Stimulated activated CD4-positive, alpha-beta T cell treated with anti-CD3 and anti-CD28 coated beads, Interleukin-12 subunit alpha, Interleukin-12 subunit beta, amount 100 ng/mL, for 4 hours (primary cell): Measurements from ENCODE around the gene ONECUT3.
"Not testable (repeated sequence)": the region's sequence is repeated elsewhere in the genome, so short reads cannot be mapped to it uniquely, and the experiment has no call there.

Experiments used
- DNase-seq: peaks from one replicate; pipeline ENCODE4 v3.0.0-alpha.2; 2020

ONECUT3 gene

DNA sequence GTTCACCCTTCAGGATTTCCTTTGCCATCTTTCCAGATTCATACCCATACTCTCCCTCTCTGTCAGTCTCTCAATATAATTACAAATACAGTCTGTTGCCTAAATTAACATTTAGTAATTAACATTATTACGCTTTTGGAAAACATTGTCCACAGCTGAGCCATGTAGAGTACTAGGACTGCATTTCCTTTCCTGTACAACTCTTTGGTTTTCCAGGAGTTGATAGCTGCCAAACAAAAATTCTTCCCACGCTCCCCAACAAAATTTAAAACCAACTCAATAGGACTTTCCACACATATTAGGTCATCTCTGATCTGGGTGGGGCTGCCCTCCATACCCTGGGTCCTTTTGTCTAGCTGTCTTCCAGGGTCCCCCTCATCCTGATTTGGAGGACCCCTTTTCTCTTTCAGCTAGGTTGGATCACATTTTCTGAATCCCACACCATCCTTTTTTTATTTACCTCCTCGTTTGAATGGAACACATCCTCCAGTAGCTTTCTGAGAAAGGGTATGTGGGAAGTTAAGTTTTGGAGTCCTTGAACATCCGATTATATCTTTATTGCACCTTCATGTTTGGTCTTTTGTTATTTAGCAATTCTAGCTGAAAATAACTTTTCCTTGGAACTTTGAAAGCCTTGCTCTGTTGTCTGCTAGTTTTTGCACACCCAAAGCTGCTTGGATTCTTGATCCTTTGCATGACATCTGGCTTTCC, 17.7 kb downstream of the ONECUT3 start:
- no peak for DNase-seq

DNA sequence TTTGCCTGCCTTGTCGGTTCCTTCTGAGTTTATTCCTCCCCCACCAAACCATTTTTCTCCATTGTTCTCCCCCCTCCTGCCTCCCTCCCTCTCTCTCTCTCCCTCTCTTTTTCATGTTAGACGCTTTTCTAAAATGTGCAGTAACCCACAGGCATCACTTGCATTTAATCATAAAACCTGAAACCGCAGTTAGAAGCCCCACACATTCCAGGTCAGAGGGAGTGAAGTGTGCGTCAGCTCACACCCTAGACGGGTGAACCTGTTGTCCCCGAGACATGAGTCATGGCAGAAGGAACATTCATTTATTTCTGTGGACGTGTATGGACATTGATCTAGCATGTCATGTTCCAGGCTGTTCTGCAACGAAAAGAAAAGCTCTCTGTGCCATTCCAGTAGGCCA, 19.9 kb downstream of the ONECUT3 start:
- DNase-seq: no peak

DNA sequence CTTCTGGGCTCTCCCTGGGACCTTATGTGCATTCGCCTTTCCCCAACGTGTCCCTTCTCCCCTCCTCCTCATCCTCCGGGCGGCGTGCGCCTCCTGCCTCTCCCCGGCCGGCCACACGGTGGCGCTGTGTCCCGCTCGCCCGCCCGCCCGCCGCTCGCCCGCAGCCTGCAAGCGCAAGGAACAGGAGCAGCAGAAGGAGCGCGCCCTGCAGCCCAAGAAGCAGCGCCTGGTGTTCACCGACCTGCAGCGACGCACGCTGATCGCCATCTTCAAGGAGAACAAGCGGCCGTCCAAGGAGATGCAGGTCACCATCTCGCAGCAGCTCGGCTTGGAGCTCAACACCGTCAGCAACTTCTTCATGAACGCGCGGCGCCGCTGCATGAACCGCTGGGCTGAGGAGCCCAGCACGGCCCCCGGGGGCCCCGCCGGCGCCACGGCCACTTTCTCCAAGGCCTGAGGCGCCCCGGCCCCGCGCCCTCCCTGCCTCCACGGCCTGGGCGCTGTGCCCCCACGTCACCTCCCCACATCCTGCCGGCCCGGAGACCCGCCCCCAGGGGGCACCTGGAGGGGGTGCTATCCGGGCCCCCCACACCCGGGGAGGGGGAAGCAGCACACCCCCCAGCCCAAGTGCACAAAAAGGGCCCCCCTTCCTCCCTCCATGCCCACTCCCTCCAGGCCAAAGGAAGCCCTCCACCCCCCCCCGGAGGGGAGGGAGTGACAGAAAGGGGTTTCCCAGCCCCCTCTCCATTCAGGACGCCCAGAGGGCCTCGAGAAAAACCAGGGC, 21.9 kb downstream of the ONECUT3 start:
- DNase-seq: peak; percentile 20

DNA sequence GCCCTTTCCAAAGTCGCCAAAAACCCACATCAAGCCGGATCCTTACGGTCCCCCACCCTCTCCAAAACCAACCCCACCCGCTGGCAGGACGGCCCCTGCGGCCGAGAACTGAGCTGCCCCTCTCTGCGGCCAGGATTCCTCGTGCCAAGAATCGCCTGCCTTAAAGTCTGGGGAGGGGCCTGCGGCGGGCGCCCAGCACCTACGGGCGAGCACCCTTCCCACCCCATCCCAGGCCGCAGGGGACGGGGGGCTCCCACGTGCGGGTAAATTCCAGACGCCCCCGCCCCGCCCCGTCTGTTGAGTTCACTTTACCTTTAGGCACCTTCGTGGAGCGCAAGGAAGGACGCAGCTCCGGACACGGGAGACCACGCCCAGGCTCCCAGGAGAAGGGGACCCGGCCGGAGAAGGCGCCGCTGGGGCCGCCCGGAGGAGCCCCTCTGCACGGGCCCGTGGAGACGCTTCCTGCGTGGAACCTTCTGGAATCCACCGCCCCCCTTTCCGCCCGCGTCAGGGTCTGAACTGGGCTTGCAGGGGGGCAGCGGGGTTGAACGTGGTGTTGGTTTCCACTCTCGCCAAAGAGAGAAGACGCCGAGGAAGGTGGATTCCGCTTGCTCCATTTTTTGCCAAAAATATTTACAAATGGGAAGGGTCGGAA, 22.8 kb downstream of the ONECUT3 start:
- no peak for DNase-seq

DNA sequence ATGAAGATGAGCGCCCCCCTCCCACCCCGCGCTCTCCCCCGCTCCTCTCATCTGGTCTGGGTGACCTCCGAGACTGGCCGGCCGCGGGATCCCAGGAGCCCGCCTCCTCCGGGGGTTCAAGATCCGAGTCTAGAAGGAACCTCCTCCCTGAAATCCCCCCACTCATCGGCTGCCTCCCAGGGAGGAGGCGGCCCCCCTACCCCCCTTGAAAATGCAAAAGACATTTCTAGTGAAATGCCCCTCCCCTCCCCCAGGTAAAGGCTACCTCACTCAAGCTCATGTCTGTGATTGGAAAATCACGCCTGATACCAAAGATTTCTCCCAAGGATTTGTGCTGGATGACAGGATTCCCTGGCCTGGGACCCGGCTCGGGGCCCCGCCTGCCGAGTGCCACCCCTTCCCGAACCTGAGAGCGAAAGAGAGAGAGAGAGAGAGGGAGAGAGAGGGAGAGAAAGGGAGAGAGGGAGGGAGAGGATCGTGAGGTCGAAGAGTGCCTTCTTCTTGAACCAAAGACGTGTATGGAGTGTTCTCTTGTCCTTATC, 23.4 kb downstream of the ONECUT3 start:
- DNase-seq: no peak

DNA sequence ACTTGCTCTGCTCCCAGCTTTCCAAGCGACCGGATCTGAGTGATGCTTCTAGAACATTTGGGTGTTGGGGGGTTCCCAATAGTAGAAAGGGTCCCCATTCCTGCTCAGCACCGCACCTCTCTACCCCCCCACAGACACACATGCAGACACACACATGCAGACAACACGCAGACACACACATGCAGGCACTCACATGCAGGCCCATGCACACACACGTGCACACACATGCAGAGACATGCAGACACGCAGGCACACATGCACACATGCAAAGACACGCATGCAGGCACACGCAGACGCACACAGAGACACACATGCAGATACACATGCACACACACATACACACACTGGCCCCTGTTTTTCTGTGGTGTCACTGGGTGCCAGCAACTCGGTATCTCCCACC, 23.8 kb downstream of the ONECUT3 start:
- no peak for DNase-seq

DNA sequence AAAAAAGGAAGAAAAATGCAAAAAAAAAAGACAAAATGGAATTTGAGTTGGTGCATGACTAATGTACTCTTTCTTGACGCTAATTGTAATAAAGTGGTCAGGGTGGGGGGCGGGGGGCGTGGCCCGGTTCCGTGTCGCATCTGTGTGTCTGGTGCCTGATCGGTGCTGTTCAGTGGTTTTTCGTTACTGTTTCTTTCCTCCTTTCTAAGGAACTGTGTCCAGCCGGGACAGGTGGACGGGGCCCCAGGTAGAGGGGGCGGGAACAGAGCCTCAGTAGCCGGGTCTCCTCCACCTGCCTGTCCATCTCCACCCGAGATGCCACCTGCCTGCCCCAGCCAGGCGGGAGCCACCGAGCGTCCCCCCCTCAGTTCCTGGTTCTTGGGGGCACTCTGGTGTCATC, 26.3 kb downstream of the ONECUT3 start:
- no peak for DNase-seq

DNA sequence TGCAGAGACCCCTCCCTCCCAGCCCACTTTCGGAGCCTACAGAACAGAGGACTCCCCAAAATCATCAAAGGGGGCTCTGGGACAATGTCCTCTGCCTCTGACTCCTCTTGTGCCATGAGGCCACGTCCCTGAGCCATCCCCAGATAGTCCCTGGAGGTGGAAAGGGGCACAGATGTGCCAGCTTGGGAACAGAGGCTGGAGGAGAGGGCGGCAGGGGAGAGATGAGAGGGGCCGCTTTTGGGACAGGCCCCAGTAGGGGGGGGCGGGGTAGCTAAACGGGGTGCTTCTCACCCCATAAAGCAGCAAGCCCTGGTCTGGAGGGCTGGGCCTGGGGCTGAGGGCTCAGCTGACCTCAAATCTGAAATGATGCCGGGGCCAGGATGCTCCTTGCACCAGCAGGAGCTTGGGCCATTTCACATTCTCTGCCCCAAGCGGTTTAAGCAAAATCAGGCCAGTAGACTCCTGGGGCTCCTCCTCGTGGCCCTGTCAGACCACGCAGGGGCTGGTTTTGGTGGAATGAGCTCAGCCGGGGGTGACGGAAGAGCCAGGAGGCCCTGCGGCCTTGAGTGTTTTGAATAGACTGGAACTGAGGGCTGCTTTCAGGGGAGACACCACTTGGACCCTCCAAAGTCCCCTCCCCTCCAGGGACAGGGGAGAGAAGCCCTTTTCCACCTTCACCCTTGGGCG, 27.1 kb downstream of the ONECUT3 start:
- no peak for DNase-seq

DNA sequence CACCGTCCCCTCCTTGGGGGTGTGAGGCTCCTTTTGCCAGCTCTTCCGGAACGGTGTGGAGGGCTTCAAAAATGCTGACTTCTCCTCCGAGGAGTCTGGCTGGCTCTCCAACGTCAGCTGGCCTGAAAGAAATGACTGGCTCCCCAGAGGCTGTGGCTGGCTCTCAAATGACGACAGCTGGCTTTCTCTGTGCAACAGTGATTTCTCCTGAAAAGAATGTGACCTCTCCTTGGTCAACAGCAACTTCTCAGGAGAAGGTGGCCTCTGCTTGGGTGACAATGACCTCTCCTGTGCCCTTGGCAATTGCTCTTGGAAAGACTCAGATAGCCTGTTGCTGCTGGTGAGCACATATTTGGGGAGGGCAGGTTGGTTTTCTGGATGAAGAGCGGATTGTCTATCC, 29.2 kb downstream of the ONECUT3 start:
- no peak for DNase-seq

DNA sequence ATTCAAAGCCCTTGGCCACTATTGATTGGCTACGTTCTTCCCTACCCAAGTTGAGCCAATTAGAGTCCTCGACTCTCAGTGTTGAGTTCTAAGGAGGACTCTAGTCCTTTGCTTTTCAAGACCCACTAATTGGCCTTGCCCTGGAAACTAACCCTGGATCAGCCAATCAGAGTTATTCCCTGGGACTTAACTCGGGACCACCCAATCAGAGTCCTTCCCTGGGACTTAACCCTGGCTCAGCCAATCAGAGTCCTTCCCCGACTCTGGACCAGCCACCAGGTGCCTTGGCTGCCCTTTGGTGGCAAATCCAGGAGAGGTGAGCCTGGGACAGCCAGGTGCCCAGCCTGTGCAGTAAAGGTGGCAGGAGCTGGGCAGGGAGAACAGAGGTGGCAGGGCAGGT, 30.0 kb downstream of the ONECUT3 start:
- DNase-seq: no peak

DNA sequence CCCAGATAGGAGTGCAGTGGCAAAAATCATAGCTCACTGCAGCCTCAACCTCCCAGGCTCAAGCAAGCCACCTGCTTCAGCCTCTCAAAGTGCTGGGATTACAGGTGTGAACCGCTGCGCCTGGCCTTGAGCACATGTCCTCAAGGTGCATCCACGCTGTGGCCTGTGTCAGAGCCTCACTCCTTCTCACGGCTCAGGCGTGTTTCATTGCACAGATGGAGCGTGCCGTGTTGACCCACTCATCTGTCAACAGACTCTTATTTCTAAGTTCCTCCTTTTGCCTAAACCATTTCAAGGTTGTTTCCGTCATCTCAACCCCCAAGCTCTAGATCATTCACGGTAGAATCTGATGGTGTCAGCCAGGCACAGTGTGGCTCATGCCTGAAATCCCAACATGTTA, 30.6 kb downstream of the ONECUT3 start:
- no peak for DNase-seq

DNA sequence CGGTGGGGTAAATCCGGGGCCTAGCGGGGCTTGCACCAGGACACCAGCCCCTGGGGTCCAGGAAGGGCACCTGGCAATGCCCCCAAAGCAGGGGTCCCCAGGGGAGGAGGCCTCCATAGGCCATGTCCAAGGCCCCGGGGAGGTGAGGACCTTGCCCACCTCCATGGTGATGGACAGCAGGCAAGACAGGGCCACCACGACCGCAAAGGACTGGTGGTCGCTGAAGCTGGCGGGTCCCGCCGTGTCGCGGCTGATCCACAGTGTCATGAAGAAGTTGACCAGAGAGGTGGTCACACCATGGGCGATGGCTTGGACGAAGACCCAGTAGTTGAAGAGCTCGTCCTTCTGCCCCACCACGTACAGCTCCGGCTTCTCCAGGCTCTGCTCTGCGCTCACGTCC, 32.0 kb downstream of the ONECUT3 start:
- no peak for DNase-seq

DNA sequence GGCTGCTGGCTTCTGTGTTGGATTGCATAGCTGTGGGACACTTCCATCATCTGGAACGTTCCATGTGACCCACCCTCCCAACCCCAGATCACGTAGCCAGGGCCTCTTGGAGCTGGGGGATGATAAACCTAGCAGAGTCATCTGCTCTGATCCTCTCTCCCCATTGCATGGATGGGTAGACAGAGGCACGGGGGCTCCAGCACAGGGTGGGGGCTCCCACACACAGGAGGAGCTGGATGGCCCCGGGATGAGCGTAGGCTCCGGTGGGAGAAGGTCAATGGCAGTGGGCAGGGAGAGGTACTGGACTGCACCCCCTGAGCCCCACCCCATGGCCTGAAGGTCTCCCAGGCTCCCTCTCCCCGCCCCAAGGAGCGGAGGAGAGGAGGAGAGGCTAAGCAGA, 33.4 kb downstream of the ONECUT3 start:
- no peak for DNase-seq

DNA sequence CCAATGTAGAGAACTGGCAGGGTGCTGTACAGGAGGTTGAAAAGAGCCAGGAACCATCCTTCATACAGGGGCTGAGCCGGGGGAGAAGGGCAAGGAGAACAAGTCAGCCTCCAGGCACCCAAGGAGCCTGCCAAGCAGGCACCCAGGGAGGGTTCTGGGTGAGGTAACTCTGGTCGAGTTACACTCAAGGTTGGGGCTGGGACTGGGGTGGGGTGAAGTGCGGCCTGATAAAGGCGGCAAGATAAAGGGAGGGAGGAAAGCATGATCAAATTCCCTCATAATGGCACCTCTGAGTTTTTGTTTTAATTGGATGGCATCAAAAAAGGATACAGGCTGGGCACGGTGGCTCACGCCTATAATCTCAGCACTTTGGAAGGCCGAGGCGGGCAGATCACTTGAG, 33.8 kb downstream of the ONECUT3 start:
- no peak for DNase-seq

DNA sequence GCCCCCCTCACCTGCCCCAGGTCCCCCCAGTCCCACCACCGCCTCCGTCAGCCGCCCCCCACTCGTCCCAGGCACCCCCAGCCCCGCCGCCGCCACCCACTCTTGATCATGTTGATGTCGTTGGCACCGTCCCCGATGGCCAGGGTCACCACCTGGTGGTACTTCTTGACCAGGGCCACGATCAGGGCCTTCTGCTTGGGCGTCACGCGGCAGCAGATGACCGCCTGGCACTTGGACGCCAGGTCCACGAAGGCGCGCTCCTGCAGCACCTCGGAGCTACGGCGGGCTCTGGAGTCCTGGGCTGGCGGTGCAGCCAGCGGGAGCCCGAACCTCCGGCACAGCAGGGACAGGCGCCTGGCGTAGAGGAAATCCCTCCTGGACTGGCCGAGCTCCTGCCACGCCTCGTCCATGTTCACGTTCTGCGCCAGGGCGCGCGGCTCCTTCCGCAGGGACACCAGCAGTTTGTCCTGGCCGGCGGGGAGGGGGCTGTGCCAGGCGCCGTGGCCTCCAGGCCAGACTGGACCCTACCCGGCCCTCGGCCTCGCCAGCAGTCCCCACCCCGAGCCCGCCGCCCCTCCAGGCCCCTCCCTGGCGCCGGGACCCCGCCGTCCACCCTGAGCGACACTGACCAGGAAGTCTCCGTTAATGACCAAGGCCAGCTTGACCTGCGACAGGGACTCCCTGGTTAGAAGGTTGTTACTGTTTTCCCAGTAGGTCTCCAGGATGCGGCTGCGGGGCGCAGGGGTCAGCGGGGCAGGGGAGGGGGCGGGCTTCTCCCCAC, 36.1 kb downstream of the ONECUT3 start:
- no peak for DNase-seq

DNA sequence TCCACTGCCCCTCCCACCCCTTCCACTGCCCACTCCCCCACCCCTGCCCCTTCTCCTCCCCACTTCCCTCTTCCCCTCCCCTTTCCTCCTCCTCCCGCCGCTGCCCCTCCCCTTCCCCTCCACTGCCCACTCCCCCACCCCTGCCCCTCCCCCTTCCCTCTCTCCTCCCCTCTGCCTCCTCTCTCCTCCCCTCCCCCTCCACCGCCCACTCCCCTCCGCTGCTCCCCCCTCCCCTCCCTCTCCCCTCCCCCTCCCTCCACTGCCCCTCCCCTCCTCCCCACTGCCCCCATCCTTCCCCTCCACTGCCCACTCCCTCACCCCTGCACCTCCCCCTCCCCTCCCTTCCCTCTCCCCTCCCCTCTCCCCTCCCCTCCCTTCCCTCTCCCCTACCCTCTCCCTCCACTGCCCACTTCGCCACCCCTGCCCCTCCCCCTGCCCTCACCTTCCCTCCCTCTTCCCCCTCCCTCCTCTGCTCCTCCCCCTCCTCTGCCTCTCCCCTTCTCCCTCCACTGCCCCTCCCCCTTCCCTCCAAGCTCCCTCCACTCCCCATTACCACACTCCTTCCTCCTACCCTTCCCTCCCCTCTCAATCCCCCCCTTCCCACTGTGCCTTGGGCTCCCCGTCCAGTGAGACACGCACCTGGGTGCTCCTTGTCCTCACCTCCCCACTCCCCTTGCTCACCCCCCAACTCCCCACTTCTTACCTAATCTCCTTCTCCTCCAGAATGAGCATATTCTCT, 36.9 kb downstream of the ONECUT3 start:
- no peak for DNase-seq

DNA sequence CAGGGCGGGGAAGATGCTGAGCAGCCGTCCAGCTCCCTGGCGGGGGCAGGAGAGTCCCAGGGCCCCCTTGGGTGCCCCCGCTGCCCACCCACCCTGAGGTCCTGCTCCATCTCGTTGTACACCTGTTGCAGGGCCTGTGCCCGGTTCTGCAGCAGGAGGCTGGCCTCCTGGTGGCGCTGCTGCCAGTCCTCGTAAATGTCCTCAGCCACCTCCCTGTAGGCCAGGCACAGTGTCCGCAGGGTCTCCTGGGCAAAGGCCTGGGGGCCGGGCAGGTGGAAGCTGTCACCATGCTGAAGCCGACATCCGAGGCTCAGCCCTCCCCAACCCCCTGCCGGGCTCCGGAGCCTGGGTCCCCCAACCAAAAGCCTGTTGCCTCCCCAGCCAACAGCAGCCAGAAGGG, 38.6 kb downstream of the ONECUT3 start:
- DNase-seq: no peak

DNA sequence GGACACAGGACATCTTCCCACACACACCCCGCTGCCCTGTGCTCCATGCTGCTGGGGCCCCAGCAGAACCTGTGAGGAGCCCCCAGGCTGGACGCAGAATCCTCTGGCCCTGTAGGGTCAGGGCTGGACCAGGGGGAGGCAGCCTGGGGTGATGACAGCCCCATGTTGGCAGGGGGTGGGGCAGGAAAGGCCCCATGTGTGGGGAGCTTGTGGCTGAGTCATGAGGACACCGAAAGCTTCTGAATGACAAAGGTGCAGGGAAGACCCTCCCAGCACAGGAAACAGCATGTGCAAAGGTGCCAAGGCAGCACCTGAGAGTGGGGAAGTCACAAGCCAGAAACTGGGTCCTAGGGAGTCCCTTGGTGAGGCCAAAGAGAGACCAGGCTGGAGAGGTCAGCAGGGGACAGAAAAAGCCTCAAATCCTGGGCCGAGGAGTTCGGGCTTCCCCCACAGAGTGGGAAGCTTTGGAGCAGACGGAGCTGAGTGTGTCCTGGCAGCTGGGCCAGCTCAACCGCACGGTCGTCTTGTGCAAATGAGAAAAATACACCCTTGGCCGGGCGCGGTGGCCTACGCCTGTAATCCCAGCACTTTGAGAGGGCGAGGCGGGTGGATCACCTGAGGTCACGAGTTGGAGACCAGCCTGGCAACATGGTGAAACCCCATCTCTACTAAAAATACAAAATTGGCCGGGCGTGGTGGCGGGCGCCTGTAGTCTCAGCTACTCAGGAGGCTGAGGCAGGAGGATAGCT, 41.3 kb downstream of the ONECUT3 start:
- no peak for DNase-seq

DNA sequence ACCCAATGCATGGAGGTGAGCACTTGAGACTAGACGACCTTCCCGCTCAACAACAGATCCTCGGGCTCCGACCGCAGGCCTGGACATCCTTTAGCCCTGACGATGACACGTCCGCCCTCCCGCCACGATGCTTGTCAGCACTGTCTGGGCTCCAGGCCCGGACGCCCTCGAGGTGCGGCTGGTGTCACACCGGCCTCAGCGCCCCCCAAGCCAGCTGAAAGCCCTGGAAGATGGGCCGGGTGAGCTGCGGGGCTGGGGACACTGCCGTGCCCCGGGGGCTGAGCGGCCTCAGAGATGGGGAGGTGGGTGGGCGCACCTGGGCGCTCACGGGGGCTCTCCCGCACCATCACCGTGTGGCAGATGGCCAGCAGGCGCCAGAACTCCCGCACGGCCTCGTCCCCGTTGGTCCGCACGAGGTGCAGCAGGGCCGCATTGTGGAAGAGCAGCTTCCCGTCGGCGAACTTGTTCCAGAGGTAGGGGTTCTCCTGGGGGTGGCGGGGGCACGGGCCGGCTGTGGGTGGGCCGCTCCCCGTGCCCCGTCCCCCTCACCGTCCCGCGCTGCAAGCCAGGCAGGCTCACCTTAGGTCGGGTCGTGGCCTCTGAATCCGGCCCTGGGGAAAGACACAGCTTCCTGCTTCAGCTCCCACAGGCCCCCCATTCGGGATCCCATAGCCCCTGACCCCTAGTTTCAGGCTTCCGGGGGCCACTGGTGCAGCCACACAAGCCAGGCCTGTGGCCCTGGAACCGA, 43.3 kb downstream of the ONECUT3 start:
- DNase-seq: no peak

DNA sequence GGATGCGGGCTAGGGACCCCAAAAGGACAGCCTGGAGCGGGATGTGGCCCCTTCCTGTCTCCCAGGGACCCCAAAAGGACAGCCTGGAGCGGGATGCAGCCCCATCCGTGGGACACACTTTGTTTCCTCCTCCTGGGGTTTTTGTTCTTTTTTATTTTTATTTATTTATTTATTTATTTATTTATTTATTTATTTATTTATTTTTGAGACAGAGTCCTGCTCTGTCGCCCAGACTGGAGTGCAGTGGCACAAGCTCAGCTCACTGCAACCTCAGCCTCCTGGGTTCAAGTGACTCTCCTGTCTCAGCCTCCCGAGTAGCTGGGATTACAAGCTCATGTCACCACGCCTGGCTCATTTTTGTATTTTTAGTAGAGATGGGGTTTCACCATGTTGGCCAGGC, 44.0 kb downstream of the ONECUT3 start:
- not testable (repeated sequence) for DNase-seq
